KMS-11 (cell line): ENCODE data around the gene CIAO2B.

Source experiments
- H2AFZ ChIP-seq: fragments of 200-600 bp; sonication (generic); 2 replicates; pipeline ENCODE4 v1.6.1; 2016; ENCODE audit warnings: antibody characterized with exemption, mixed run types, low read depth
- H3K27ac ChIP-seq: fragments of 200-600 bp; sonication (generic); 2 replicates; pipeline ENCODE4 v1.6.1; 2016; ENCODE audit warnings: mild to moderate bottlenecking, mixed run types
- H3K27me3 ChIP-seq: fragments of 200-600 bp; sonication (generic); 2 replicates; pipeline ENCODE4 v1.6.1; 2017; ENCODE audit warnings: mild to moderate bottlenecking, low read depth, mixed run types, moderate library complexity; ENCODE audit not compliant: insufficient read depth
- H3K36me3 ChIP-seq: fragments of 200-600 bp; sonication (generic); 2 replicates; pipeline ENCODE4 v1.6.1; 2017; ENCODE audit warnings: mild to moderate bottlenecking, mixed run types; ENCODE audit not compliant: insufficient read depth
- H3K4me1 ChIP-seq: fragments of 200-600 bp; sonication (generic); 2 replicates; pipeline ENCODE4 v1.6.1; 2016; ENCODE audit warnings: mild to moderate bottlenecking, low read depth, mixed run types; ENCODE audit not compliant: poor library complexity, severe bottlenecking
- H3K4me2 ChIP-seq: fragments of 200-600 bp; sonication (generic); 2 replicates; pipeline ENCODE4 v1.7.0; 2016; ENCODE audit warnings: mild to moderate bottlenecking, mixed run types
- H3K4me3 ChIP-seq: fragments of 200-600 bp; sonication (generic); IDR thresholded peaks from 2 replicates; pipeline ENCODE4 v1.6.1; 2017; ENCODE audit warnings: low read depth, low read length, mixed read lengths; ENCODE audit not compliant: insufficient read depth
- H3K79me2 ChIP-seq: fragments of 200-600 bp; sonication (generic); 2 replicates; pipeline ENCODE4 v1.6.1; 2016; ENCODE audit warnings: low read depth, mixed run types; ENCODE audit not compliant: insufficient read depth
- H3K9ac ChIP-seq: fragments of 200-600 bp; sonication (generic); 2 replicates; pipeline ENCODE4 v1.6.1; 2016; ENCODE audit warnings: mild to moderate bottlenecking, mixed run types
- H4K20me1 ChIP-seq: fragments of 200-600 bp; sonication (generic); 2 replicates; pipeline ENCODE4 v1.6.1; 2016; ENCODE audit warnings: mild to moderate bottlenecking, mixed run types; ENCODE audit not compliant: insufficient read depth
- TF ChIP-seq, protein P1 (sequence below): fragments of 200-600 bp; sonication (generic); conservative IDR thresholded peaks from 2 replicates; pipeline ENCODE4 v1.6.1; 2017; ENCODE audit warnings: low read depth, mild to moderate bottlenecking, antibody characterized with exemption, low read length, moderate library complexity, mixed read lengths

Gene CIAO2B

DNA sequence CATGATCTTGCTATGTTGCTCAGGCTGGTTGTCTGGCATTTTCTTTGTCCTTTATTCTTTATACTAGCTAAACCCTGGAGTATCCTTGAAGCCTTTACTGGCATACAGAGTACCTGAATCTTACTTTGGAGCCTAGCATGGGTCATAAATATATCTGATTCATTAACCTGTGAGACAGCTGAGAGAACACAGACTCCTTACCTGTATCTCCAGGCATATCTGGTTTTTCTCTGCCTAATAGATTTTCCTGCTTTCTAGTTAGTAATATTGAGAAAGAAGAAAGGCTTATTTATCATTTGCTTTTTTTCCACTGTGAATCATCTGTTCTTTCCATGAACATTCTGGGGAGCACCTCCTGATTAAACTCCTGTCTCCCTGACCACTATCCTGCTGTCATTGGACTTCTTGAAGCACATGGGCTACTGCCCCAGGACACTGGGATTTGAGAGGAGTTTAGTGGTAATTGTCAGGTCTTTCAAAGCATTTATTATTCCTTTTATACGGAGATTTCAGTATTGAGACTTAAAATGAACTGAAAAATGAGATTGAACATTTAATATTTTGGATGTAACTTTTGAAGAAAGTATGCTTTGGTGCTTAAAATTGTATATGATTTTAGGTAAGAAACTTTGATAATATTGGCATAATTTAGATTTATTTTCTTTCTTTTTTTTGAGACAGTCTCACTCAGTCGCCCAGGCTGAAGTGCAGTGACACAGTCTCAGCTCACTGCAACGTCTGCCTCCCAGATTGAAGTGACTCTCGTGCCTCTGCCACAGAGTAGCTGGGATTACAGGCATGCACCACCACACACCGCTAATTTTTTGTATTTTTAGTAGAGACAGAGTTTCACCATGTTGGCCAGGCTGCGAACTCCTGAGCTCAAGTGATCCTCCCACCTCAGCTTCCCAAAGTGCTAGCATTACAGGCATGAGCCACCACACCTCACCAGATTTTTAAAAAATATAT lies 45.3 kb downstream of the CIAO2B start:
- no peaks in the 10 kb centered on the region for H3K79me2 ChIP-seq
- no peak overlapping the region for H3K27ac ChIP-seq
- H3K4me1 ChIP-seq: peaks cover 7% of the 10 kb centered on the region
- H3K4me3 ChIP-seq: no peak overlapping the region
- H3K36me3 ChIP-seq: 0 out of 2 replicates have a peak, but pooled peaks cover 5% of the 10 kb centered on the region
- H2AFZ ChIP-seq: no peak overlapping the region
- H3K27me3 ChIP-seq: no peaks in the 10 kb centered on the region
- H3K9ac ChIP-seq: no peak overlapping the region
- H3K4me2 ChIP-seq: no peak overlapping the region
- no peaks in the 10 kb centered on the region for H4K20me1 ChIP-seq
- TF ChIP-seq, protein P1, sequence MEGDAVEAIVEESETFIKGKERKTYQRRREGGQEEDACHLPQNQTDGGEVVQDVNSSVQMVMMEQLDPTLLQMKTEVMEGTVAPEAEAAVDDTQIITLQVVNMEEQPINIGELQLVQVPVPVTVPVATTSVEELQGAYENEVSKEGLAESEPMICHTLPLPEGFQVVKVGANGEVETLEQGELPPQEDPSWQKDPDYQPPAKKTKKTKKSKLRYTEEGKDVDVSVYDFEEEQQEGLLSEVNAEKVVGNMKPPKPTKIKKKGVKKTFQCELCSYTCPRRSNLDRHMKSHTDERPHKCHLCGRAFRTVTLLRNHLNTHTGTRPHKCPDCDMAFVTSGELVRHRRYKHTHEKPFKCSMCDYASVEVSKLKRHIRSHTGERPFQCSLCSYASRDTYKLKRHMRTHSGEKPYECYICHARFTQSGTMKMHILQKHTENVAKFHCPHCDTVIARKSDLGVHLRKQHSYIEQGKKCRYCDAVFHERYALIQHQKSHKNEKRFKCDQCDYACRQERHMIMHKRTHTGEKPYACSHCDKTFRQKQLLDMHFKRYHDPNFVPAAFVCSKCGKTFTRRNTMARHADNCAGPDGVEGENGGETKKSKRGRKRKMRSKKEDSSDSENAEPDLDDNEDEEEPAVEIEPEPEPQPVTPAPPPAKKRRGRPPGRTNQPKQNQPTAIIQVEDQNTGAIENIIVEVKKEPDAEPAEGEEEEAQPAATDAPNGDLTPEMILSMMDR: no peak

DNA sequence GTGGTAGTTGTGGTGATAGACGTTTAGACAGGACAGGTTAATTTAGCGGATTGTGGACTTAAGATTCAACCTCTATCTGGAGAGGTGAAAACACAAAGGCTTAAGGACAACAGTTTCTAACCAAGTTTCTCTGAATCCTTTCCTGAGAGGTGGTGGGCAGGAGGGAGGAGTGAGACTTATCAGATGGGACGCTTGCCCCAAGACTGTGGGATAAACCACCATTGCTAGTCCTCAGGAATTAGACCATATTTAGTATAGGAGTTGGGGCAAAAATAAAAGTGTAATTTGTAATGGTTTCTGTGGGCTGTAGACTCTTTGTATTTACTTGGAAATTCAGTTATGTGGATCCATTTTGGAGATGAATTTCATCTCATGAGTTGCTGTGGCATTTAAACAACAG lies 47.3 kb downstream of the CIAO2B start:
- Histone ChIP-seq H3K79me2 (peaks cover 12% of the 10 kb centered on the region; the same call in 1 of the 2 replicates), H3K4me2 (no peak overlapping the region), H3K4me1 (peaks cover 5% of the 10 kb centered on the region), H3K27me3 (no peaks in the 10 kb centered on the region), H4K20me1 (no peaks in the 10 kb centered on the region), H3K36me3 (0 out of 2 replicates have a peak, but pooled peaks cover 5% of the 10 kb centered on the region), H2AFZ (no peak overlapping the region), H3K4me3 (no peak overlapping the region), H3K9ac (no peak overlapping the region), H3K27ac (no peak overlapping the region)
- TF ChIP-seq, protein P1: no peak

DNA sequence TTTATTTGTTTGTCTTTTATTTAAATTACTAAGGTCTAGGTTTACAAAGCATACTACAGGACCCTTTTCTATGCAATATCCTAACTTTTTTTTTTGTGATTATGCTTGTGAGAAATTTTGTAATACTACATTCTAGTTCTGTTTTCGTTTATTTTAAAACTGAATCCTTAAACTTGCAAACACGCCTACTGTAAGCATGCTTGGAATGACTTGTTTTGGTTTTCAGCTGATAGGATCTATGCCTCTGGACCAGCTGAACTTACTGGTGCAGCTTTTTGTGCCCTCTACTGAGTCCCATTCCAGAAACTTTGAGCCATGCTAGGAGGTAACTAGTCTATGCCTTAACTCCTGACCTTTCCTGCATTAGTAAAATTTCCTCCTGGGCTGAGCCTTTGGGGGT lies 47.9 kb downstream of the CIAO2B start:
- Histone ChIP-seq H3K79me2 (peaks cover 18% of the 10 kb centered on the region; the same call in 1 of the 2 replicates), H4K20me1 (no peaks in the 10 kb centered on the region), H3K36me3 (0 out of 2 replicates have a peak, but pooled peaks cover 5% of the 10 kb centered on the region)

DNA sequence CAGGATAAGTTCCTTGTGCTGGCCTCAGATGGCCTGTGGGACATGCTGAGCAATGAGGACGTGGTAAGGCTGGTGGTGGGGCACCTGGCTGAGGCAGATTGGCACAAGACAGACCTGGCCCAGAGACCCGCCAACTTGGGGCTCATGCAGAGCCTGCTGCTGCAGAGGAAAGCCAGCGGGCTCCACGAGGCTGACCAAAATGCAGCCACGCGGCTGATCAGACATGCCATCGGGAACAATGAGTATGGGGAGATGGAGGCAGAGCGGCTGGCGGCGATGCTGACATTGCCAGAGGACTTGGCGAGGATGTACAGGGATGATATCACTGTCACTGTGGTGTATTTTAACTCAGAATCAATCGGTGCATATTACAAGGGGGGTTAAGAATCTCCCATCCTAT lies 48.7 kb downstream of the CIAO2B start:
- no peak overlapping the region for H3K9ac ChIP-seq
- no peak overlapping the region for H3K4me3 ChIP-seq
- 0 out of 2 replicates have a peak, but pooled peaks cover 5% of the 10 kb centered on the region for H3K36me3 ChIP-seq
- peaks cover 18% of the 10 kb centered on the region; the same call in 1 of the 2 replicates for H3K79me2 ChIP-seq
- no peak overlapping the region for H2AFZ ChIP-seq
- H3K4me1 ChIP-seq: peaks cover 11% of the 10 kb centered on the region
- TF ChIP-seq, protein P1: no peak
- no peak overlapping the region for H3K4me2 ChIP-seq
- no peak overlapping the region for H3K27ac ChIP-seq
- no peaks in the 10 kb centered on the region for H3K27me3 ChIP-seq
- no peaks in the 10 kb centered on the region for H4K20me1 ChIP-seq

More for the DNA sequence above, 47.9 kb downstream of the CIAO2B start:
- Histone ChIP-seq H3K4me2 (no peak overlapping the region), H3K9ac (no peak overlapping the region), H3K4me3 (no peak overlapping the region), H3K4me1 (peaks cover 11% of the 10 kb centered on the region), H3K27ac (no peak overlapping the region), H2AFZ (no peak overlapping the region), H3K27me3 (no peaks in the 10 kb centered on the region)
- TF ChIP-seq, protein P1: no peak
